ENCODE data around the gene ZNF219. TPM values are rescaled to one million over a fixed set of nuclear protein-coding genes. Genes with fewer than 3 reads are reported as not detected.

Gene ZNF219
- total and polyA plus RNA-seq, 2 of the 13 experiments (the other 11 are each of a cell fraction or from before 2014, with no cell fraction given) = 34.5 to 36.6 TPM

GRCh38 chr14:21069388-21070082 is 28.9 kb downstream of the ZNF219 start (continued):
- TF ChIP-seq ATF6 (CRISPR knock-in tag; conservative IDR thresholded peaks at IDR 0.05) = 0 out of 2 replicates have a peak, but pooled peaks have one; percentile 15
- no peak for TF ChIP-seq ZNF768 (CRISPR knock-in tag; IDR thresholded peaks at IDR 0.05)
- TF ChIP-seq ZNF350 (CRISPR knock-in tag; IDR thresholded peaks at IDR 0.05; ENCODE audit: borderline replicate concordance, low read depth) = no peak
- no peak for TF ChIP-seq NONO (IDR thresholded peaks at IDR 0.05)
- peak; percentile 44; the same call in 1 of the 2 replicates for TF ChIP-seq NONO (CRISPR knock-in tag; conservative IDR thresholded peaks at IDR 0.05)
- 0 out of 2 replicates have a peak, but pooled peaks have one; percentile 28 for TF ChIP-seq EED (CRISPR knock-in tag; IDR thresholded peaks at IDR 0.05)
- TF ChIP-seq ZMYM2 (CRISPR knock-in tag; IDR thresholded peaks at IDR 0.05) = no peak
- TF ChIP-seq TFDP2 (CRISPR knock-in tag; IDR thresholded peaks at IDR 0.05) = peak; percentile 93
- no peak for TF ChIP-seq SOX5 (CRISPR knock-in tag; IDR thresholded peaks at IDR 0.05; ENCODE audit: borderline replicate concordance)
- no peak for TF ChIP-seq ZNF597 (CRISPR knock-in tag; IDR thresholded peaks at IDR 0.05)
- no peak for TF ChIP-seq PLRG1 (conservative IDR thresholded peaks at IDR 0.05)
- TF ChIP-seq GZF1 (CRISPR knock-in tag; IDR thresholded peaks at IDR 0.05) = peak; percentile 26; the same call in 1 of the 2 replicates
- TF ChIP-seq ZNF800 (CRISPR knock-in tag; IDR thresholded peaks at IDR 0.05) = 0 out of 2 replicates have a peak, but pooled peaks have one; percentile 47
- TF ChIP-seq CENPX (CRISPR knock-in tag; IDR thresholded peaks at IDR 0.05) = no peak
- TF ChIP-seq FOXA1 (IDR thresholded peaks at IDR 0.05) = no peak
- no peak for TF ChIP-seq FOXA1 (CRISPR knock-in tag; IDR thresholded peaks at IDR 0.05)
- TF ChIP-seq SIX4 (CRISPR knock-in tag; IDR thresholded peaks at IDR 0.05) = no peak
- TF ChIP-seq SUZ12 (IDR thresholded peaks at IDR 0.05; ENCODE audit: low read depth, low read length) = no peak
- 0 out of 2 replicates have a peak, but pooled peaks have one; percentile 13 for TF ChIP-seq ZBTB14 (CRISPR knock-in tag; IDR thresholded peaks at IDR 0.05)
- TF ChIP-seq ZFY (CRISPR knock-in tag; IDR thresholded peaks at IDR 0.05) = peak; percentile 69; the same call in 1 of the 2 replicates
- TF ChIP-seq HES4 (CRISPR knock-in tag; IDR thresholded peaks at IDR 0.05; ENCODE audit: borderline replicate concordance) = no peak; the same call in 1 of the 2 replicates
- TF ChIP-seq ZMYM4 (CRISPR knock-in tag; IDR thresholded peaks at IDR 0.05) = peak; percentile 4; the same call in 1 of the 2 replicates
- peak; percentile 76; the same call in 1 of the 2 replicates for TF ChIP-seq THAP7 (CRISPR knock-in tag; IDR thresholded peaks at IDR 0.05)

All from HepG2 (cell line).